Activated CD4-positive, alpha-beta T cell treated with anti-CD3 and anti-CD28 coated beads for 4 hours (primary cell): ENCODE data around the gene IFNA1.
"Not testable (repeated sequence)": the region's sequence is repeated elsewhere in the genome, so short reads cannot be mapped to it uniquely, and the experiment has no call there.

ENCODE experiments used
- DNase-seq, 2 donors: peaks; one replicate each; pipeline ENCODE4 v3.0.0-alpha.2; 2020

IFNA1 gene

GRCh38 chr9:21449312-21449711 lies 9.1 kb downstream of the IFNA1 start:
- not testable (repeated sequence) for DNase-seq

GRCh38 chr9:21450733-21451394 lies 10.6 kb downstream of the IFNA1 start:
- DNase-seq, result no peak

GRCh38 chr9:21452681-21453080 lies 12.4 kb downstream of the IFNA1 start:
- DNase-seq, result no peak

- no peak for DNase-seq
Observed at GRCh38 chr9:21454149-21454548, 13.9 kb downstream of the IFNA1 start.

- peak in 1 of 2 donors; percentile 7 for DNase-seq
Observed at GRCh38 chr9:21455320-21455719, 15.1 kb downstream of the IFNA1 start.

- DNase-seq, result no peak
Observed at GRCh38 chr9:21461377-21461776, 21.1 kb downstream of the IFNA1 start.

- DNase-seq, result no peak
Observed at GRCh38 chr9:21465138-21465537, 24.9 kb downstream of the IFNA1 start.

GRCh38 chr9:21465859-21466518 lies 25.8 kb downstream of the IFNA1 start:
- peak in 1 of 2 donors; percentile 18 for DNase-seq

- no peak for DNase-seq
Observed at GRCh38 chr9:21470126-21470525, 29.9 kb downstream of the IFNA1 start.

- no peak for DNase-seq
Observed at GRCh38 chr9:21473236-21473635, 33.0 kb downstream of the IFNA1 start.

- DNase-seq, result no peak
Observed at GRCh38 chr9:21477466-21477865, 37.2 kb downstream of the IFNA1 start.

GRCh38 chr9:21479152-21479702 lies 39.0 kb downstream of the IFNA1 start:
- DNase-seq, result no peak

- no peak for DNase-seq
Observed at GRCh38 chr9:21481470-21482056, 41.3 kb downstream of the IFNA1 start.

- DNase-seq, result no peak
Observed at GRCh38 chr9:21482213-21482612, 42.0 kb downstream of the IFNA1 start, which contains the start of gene IFNE. TSS of gene IFNE (minus strand) at chr9:21482313. CDS start at chr9:21481694, 619 bp downstream.
